Stimulated activated CD4-positive, alpha-beta T cell treated with anti-CD3 and anti-CD28 coated beads, Interleukin-2, amount 100 ng/mL, for 4 hours (primary cell): Measurements from ENCODE around the gene GAPVD1.
"Not testable (repeated sequence)": the region's sequence is repeated elsewhere in the genome, so short reads cannot be mapped to it uniquely, and the experiment has no call there.

ENCODE experiments used
- DNase-seq: peaks from one replicate; pipeline ENCODE4 v3.0.0-alpha.2; 2020; ENCODE audit warnings: low read depth

The GAPVD1 gene

DNA sequence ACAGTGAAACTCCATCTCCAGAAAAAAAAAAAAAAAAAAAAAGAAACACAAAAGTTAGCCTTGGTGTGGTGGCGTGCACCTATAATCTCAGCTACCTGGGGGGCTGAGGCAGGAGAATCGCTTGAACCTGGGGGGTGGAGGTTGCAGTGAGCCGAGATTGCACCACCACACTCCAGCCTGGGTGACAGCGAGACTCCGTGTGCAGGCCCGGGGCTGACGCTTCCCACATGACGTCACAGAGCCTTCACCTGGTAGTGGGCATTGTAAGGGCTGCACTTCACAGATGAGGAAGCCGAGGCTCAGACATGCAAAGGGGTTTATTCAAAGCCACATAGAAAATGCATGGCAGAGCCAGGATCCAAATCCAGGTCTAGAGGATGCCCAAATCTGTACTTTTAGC is 114.2 kb downstream of the GAPVD1 start:
- DNase-seq: no peak

DNA sequence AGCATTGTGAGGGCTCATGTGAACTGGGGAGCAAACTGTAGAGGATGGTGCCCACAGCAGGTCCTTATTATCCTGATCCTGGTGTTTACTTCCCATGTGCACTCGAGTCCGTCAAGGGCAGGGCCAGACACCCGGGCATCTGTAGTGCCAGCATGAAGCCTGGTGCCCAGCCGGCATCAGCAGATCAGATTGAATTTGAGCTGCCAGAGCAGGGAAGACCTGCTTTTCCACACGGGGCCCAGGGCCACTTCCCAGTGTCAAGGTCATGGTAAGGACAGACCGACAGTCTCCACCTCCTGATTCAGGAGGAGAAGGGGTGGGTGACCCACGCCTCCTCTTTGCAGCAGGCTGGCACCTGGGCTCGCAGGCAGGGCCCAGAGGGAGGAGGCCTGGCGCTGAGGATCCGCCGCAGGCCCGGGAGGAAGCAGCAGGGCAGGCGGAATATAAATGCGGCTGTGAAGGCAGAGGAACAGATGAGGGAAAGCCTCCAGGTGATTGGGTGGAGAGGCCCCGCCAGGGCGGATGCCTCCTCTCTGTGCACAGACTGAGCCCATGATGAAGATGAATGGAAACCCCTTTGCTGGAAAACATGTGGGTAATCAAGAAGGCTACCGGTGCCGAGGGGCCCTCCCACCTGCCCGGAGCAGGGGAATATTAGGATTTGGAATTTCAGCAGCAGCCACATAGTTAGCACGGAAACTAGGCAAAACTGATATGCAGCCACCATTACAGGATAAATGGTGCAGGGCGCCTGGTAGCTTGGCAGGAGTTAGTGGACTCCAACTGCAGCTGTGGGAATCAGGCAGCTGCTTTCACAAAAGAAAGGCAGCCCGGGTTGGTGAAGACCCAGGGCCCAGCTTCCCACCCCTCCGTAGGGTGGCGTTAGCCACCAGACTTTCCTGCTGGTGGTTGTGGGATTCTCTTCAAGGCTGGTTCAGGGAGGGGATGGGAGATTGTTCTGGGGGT is 114.9 kb downstream of the GAPVD1 start:
- no peak for DNase-seq

DNA sequence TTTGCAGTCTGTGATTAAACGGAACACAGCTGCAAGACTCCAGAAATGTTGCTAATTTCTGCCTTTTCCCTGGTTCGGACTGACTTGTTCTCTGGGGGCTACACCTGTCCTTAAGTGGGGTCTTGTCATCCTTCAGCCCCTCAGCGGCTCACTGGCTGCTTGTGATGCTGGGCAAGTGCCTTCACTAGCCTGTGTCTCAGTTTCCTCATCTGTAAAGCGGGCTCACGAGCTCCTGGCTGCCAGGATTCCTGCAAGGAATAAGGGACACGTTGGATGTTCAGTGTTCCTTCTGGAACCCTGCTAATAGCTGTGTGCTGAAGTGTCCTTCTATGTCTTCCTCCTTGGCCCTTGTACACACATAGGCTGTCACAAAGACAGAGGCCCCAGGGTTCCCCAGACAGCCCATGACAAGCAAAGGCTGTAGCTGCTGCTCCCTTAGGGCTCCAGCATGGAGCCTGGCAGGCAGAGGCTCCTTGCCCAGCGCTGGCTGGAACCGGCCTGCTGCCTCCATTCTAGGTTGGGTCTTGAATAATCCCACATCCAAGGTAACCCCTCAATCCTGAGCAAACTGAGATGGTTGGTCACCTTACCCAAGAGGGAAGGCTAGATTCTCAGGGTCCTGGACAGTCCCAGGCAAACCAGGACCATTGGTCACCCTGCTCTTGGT is 116.1 kb downstream of the GAPVD1 start:
- DNase-seq: no peak

GRCh38 chr9:125378778-125379177 is 117.2 kb downstream of the GAPVD1 start:
- no peak for DNase-seq

DNA sequence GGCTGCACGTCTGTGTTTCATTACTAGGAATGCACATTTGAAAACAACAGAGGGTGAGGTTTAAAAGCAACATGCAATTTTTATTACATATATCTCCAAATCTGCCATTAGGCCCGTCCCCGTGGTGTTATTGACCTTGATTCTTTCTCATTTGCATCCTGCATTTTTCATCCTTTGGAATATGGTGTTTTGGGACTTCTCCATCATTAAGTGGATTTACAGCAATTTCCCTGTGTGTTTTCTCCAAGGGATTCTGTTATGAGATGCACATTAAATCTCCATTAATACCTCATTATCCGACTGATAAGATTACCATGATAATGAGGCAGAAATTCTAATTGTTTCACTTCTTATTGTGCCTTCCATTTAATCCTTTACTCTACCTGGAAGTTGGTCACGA is 117.6 kb downstream of the GAPVD1 start:
- no peak for DNase-seq

DNA sequence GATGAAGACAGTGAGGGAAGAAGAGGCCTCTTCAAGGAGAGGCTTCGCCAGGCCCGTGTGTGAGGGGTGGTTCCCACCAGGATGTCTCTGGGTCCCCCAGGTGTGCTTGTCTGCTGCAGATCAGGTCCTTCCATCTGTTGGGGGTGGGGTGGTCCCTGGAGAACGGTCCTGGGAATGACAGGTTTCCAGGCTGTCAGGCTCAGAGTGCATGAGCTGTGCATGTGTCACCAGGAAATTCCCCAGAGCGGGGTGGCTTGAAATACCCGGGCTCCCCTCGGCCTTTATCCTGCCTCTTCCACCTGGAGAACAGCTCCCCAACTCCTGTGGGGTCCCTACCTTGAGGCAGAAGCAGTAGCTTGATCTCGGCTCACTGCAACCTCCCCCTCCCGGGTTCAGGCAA is 118.8 kb downstream of the GAPVD1 start:
- no peak for DNase-seq

DNA sequence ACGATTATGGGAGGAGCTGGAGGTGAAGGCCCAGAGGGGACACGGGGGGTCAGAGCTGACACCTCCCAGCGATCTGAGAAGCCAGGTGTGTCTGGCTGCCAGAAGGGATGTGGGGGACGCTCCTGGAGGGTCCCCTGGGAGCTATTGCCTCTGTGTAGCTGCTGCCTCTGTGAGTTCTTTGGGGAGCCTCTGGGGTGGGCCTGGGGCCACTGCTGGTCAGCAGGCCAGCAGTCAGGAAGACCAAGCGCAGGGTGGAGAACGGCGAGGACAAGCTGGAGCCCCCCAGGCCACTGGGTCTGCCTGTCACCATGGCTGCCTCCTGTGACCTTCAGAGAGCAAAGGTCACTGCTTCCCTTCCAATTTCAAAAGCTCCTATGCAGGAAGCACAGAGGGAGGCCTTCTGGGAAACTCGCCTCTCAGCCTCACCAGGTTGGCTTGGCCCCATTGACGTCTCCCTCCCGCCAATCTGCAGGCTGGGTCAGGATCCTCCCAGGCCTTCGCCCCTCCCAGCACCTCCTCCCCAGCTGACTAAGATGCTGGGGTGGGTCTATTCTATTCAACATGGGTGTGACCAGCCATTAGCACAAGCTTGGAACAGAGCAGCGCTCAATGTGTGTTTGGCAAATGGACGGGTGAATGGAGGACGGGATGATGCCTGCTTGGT is 126.4 kb downstream of the GAPVD1 start:
- DNase-seq: no peak

- DNase-seq: no peak
Observed at GRCh38 chr9:125388978-125389377, 127.4 kb downstream of the GAPVD1 start.

DNA sequence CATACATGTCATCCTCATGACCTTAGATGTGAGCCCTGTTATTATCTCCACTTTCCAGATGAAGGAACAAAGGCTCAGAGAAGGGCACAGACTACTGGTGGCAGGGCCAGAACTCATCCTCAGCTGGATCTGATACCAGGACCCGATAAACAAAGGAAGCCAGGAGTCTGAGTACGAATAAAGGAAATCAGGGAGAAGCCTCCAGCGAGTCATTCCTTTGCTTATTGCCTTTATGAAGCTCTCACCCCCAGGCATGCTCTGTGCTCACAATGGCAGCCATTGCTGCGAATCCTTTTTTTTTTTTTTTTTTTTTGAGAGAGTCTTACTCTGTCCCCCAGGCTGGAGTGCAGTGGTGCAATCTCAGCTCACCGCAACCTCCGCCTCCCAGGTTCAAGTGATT is 130.1 kb downstream of the GAPVD1 start:
- DNase-seq: no peak

GRCh38 chr9:125393426-125393825 is 131.8 kb downstream of the GAPVD1 start:
- DNase-seq: no peak

GRCh38 chr9:125396799-125397198 is 135.2 kb downstream of the GAPVD1 start:
- DNase-seq: no peak

DNA sequence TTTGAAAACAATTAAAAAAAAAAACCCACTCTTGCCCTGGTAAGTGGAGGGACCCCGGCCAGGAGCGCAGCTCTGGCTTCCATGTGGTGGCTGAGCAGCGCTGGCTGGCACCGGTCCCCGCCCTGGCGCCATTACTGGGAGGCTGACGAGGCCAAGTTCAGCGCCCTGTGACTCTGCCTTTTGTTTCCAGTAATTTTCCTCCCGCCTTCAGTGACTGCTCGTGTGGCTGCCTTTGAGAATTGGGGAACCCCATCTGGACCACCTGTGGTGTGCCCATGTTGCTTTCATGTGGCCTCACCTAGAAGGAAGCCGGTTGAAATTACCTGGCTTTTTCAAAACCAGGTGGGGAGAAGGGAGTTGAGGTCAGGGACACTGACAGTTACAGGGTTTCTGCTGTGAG is 136.1 kb downstream of the GAPVD1 start:
- DNase-seq: no peak

GRCh38 chr9:125398243-125398642 is 136.6 kb downstream of the GAPVD1 start:
- DNase-seq: no peak

- DNase-seq: no peak
Observed at GRCh38 chr9:125399165-125399564, 137.5 kb downstream of the GAPVD1 start.

DNA sequence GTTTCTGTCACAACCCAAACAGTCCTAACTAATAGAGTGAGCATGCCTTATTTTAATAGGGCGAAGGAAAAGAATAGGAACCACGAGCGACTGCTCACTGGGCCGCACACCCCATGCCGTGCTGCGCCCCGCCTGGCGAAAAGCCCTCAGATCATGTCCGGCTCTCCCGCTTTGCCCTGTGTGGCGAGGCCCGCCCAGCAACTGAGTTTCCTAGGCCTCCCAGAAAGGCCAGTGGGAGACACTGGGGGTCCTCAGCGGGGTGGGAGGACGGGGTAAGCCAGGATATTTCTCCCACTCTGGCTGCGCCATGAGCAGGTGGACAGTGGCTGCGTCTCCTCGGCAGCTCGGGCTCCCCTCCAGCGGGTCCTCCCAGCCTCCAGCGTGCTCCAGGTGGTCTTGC is 138.0 kb downstream of the GAPVD1 start:
- DNase-seq: no peak

DNA sequence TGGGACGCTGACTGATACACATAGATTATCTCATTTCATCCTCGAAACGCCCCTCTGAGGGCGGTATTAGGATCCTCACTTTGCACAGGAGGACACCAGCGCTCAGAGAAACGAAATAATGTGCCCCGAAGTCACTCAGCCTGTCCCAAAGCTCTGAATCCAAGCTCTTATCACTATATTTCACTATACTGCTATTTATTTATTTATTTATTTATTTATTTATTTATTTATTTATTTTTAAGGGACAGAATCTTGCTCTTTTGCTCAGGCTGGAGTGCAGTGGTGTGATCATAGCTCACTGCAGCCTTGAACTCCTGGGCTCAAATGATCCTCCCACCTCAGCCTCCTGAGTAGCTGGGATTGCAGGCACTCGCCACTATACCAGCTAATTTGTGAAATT is 138.6 kb downstream of the GAPVD1 start:
- not testable (repeated sequence) for DNase-seq

DNA sequence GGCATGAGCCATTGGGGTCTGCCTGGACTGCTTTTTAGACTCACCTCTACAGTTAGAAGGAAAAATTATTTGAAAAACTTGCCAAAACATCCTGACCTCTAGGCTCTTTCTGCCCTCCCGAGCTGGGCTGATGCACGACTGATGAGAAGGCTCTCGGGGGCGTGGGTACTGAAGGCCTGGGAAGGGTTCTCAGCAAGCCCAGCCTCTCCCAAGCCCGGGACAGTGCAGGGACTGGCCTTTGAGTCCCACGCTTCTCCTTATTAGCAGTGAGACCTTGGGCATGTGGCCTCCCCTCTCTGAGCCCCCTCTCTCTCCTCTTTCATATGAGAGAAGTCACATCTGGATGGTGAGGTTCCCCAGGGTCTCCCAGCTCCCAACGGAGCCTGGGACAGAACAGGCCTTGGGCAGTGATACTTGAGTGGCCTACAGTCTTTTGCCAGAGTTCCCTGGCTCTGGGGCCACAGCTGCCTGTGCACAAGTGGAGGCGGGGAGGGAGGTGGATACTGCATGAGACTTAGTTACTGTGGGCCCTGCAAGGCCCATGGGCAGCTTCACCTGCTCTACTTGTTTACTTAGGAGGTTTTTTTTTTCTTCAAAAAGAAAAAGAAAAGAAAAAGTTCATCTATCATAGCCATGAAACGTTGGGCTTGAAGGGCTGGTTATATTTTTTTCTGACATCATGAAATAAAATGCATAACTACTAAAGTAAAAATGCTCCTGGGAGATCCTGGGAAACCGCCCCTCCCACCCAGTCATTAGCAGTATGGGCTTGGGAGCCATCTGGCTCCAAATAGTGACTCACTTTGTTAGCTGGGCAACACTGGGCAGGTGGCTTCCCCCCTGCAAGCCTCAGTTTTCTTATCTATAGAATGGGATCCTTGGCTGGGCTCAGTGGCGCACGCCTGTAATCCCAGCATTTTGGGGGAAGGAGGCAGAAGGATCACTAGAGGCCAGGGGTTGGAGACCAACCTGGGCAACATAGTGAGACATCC is 139.4 kb downstream of the GAPVD1 start:
- no peak for DNase-seq

- no peak for DNase-seq
Observed at GRCh38 chr9:125404733-125405132, 143.1 kb downstream of the GAPVD1 start.

DNA sequence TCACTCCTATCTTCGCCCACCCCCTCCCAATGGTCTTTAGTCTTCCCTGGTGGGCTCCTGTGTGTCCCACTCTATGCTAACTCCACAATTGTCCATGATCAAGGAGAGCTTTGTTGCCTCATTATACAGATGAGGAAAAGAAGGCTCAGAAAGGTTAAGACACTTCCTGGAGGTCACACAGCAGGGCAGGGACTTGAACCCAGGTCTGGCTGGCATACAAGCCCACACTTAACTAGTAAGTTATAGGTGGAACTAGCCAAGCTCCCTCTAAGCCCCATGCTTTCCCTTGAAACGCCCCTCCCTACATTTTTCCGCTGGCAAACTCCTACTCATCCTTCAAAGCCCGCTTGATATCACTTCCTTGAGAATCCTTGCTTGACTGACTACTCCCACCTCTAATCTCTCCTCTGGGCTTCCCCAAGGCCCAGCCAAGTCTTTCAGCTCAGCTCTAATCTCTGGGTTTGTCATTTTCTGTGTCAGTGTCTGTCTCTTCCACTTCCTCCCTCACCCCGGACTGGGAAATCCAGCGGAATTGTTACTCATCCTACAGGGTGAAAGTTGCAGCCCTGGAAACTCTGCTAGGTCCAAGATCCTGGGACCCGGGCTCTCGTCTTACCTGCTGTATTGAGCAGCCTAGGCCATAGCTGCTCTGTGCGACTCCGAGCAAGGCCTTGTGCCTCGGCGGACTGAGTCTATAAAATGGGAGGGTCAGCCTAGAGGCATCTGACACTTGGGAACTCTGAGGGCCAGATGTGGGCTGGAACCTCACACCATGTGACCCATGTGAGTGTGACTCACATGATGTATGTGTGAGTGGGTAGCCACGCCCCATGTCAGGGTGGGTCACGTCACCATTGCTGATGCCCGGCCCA is 144.5 kb downstream of the GAPVD1 start:
- DNase-seq: no peak

DNA sequence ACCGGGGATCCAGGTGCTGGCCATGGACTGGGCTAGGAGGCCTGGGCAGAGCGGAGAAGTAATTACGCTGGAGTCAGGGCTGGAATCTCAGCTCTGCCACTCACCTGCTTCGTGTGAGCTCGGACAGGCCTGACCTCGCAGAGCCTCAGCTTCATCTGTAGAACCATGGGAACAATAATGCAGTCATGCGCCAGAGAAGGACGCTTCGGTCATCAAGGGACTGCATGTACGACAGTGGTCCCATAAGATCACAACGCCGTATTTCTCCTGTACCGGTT is 145.1 kb downstream of the GAPVD1 start:
- no peak for DNase-seq

GRCh38 chr9:125407432-125407973 is 145.9 kb downstream of the GAPVD1 start:
- no peak for DNase-seq
